ENCODE results near the gene BNIP2. TPM values are rescaled to one million over a fixed set of nuclear protein-coding genes. Genes with fewer than 3 reads are reported as not detected.

Gene BNIP2, protein sequence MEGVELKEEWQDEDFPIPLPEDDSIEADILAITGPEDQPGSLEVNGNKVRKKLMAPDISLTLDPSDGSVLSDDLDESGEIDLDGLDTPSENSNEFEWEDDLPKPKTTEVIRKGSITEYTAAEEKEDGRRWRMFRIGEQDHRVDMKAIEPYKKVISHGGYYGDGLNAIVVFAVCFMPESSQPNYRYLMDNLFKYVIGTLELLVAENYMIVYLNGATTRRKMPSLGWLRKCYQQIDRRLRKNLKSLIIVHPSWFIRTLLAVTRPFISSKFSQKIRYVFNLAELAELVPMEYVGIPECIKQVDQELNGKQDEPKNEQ
- total RNA-seq (75.2 and 82.9 TPM in 2 replicates), polyA plus RNA-seq (83.4 and 93.2 TPM in 2 replicates), polyA minus RNA-seq (ENCODE audit: low replicate concordance) (2.7 and 6.2 TPM in 2 replicates)
- 45.9 and 48.2 TPM in 2 replicates for polyA plus RNA-seq (2012)

DNA sequence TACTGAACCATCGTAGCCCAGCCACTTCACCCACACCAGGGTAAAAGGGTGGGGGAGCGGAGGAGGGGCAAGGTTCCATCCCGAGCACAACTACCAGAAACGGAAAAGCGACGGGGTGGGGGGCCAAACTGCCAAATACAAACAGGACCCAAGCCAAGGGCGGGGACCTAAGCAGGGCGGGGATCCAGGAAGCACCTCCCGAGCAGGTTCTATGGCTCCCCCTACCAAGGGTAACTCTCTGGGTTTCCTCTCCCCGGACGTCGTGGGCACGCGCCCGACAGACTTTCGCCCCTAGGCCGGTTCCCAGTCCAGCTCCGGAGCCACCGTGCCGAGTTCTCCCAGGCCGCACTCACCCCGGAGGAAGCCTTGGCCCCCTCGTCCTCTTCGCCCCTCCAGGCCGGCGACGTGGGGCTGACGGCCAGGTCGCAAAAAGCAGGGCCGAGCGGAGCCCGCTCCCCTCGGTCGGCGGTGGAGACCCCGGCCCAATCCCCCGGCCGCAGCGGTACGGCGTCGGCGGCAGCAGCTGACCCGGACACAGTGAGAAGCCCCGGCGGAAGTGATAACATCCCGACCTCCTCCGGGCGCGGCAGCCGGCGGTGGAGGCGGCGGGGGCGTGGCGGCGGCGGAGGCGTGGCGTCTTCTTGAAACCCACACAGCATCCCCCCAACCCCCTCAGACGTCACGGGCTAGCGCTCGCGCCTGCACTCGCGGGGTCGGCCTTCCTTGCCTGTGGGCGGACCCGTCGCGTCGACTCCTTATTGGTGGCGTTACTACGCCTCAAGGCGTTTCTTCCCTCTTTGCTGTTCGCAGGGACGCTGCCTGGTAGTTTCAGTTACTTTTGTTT lies at the start of gene BNIP2:
Gene BNIP2 (minus strand): TSS at position 539 of the 844 bp plus-strand sequence. CDS start 6,863 bp downstream, outside the sequence.
- TF ChIP-seq, protein P1, sequence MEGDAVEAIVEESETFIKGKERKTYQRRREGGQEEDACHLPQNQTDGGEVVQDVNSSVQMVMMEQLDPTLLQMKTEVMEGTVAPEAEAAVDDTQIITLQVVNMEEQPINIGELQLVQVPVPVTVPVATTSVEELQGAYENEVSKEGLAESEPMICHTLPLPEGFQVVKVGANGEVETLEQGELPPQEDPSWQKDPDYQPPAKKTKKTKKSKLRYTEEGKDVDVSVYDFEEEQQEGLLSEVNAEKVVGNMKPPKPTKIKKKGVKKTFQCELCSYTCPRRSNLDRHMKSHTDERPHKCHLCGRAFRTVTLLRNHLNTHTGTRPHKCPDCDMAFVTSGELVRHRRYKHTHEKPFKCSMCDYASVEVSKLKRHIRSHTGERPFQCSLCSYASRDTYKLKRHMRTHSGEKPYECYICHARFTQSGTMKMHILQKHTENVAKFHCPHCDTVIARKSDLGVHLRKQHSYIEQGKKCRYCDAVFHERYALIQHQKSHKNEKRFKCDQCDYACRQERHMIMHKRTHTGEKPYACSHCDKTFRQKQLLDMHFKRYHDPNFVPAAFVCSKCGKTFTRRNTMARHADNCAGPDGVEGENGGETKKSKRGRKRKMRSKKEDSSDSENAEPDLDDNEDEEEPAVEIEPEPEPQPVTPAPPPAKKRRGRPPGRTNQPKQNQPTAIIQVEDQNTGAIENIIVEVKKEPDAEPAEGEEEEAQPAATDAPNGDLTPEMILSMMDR (conservative IDR thresholded peaks at IDR 0.05 in 1 of 2, IDR thresholded peaks at IDR 0.05 in 1 of 2; ENCODE audit: low read depth in 1 of 2, low read length in 2 of 2), result no peak
- no peak for TF ChIP-seq EZH2 (IDR thresholded peaks at IDR 0.05; ENCODE audit: low read length, missing control alignments)
- peak within 1 kb of the TSS; percentile 99 for H3K9ac ChIP-seq (ENCODE audit: insufficient read depth, low read length)
- peak within 1 kb of the TSS; percentile 32 for H2AFZ ChIP-seq (ENCODE audit: low read length)
- peaks cover 2% of the 10 kb centered on the region for H4K20me1 ChIP-seq (ENCODE audit: control insufficient read depth, extremely low read depth, insufficient read depth, low read length)
- H3K4me1 ChIP-seq (ENCODE audit: control insufficient read depth, extremely low read depth, insufficient read depth, low read length), result peaks cover 21% of the 10 kb centered on the region
- H3K4me2 ChIP-seq (ENCODE audit: extremely low read depth, insufficient read depth, low read length), result peak within 1 kb of the TSS; percentile 81
- H3K36me3 ChIP-seq (ENCODE audit: control insufficient read depth, insufficient read depth, low read length), result peaks cover 2% of the 10 kb centered on the region
- peaks cover 50% of the 10 kb centered on the region for H3K79me2 ChIP-seq (ENCODE audit: control insufficient read depth, insufficient read depth, low read length)
- H3K27me3 ChIP-seq (ENCODE audit: control insufficient read depth, insufficient read depth, low read length), result no peaks in the 10 kb centered on the region
- H3K9me3 ChIP-seq (ENCODE audit: control insufficient read depth, insufficient read depth, low read depth, low read length), result no peaks in the 10 kb centered on the region
- DNase-seq (ENCODE audit: low read depth in 2 of 2), result peak; percentile 98
- peak within 1 kb of the TSS; percentile 92 to 98 (median 98) for H3K4me3 ChIP-seq (replicated peaks in 1 of 4; ENCODE audit: control extremely low read depth in 1 of 4, insufficient read depth in 1 of 4, low read depth in 3 of 4, low read length in 4 of 4)
- peak within 1 kb of the TSS; percentile 100 for H3K27ac ChIP-seq (ENCODE audit: insufficient read depth, low read length)

GRCh38 chr15:59738676-59739075 lies 49.6 kb upstream of the BNIP2 start:
- H3K4me3 ChIP-seq (replicated peaks in 1 of 4; ENCODE audit: control extremely low read depth in 1 of 4, insufficient read depth in 1 of 4, low read depth in 3 of 4, low read length in 4 of 4), result no peak overlapping the region
- TF ChIP-seq, protein P1 (conservative IDR thresholded peaks at IDR 0.05 in 1 of 2, IDR thresholded peaks at IDR 0.05 in 1 of 2; ENCODE audit: low read depth in 1 of 2, low read length in 2 of 2), result no peak
- no peak for TF ChIP-seq EZH2 (IDR thresholded peaks at IDR 0.05; ENCODE audit: low read length, missing control alignments)
- no peak overlapping the region for H3K4me2 ChIP-seq (ENCODE audit: extremely low read depth, insufficient read depth, low read length)
- no peak overlapping the region for H2AFZ ChIP-seq (ENCODE audit: low read length)
- no peaks in the 10 kb centered on the region for H3K4me1 ChIP-seq (ENCODE audit: control insufficient read depth, extremely low read depth, insufficient read depth, low read length)
- no peak for DNase-seq (ENCODE audit: low read depth in 2 of 2)
- no peaks in the 10 kb centered on the region for H4K20me1 ChIP-seq (ENCODE audit: control insufficient read depth, extremely low read depth, insufficient read depth, low read length)
- H3K36me3 ChIP-seq (ENCODE audit: control insufficient read depth, insufficient read depth, low read length), result no peaks in the 10 kb centered on the region
- no peak overlapping the region for H3K9ac ChIP-seq (ENCODE audit: insufficient read depth, low read length)
- H3K79me2 ChIP-seq (ENCODE audit: control insufficient read depth, insufficient read depth, low read length), result no peaks in the 10 kb centered on the region
- H3K27ac ChIP-seq (ENCODE audit: insufficient read depth, low read length), result no peak overlapping the region
- H3K9me3 ChIP-seq (ENCODE audit: control insufficient read depth, insufficient read depth, low read depth, low read length), result no peaks in the 10 kb centered on the region
- peaks cover 4% of the 10 kb centered on the region for H3K27me3 ChIP-seq (ENCODE audit: control insufficient read depth, insufficient read depth, low read length)

DNA sequence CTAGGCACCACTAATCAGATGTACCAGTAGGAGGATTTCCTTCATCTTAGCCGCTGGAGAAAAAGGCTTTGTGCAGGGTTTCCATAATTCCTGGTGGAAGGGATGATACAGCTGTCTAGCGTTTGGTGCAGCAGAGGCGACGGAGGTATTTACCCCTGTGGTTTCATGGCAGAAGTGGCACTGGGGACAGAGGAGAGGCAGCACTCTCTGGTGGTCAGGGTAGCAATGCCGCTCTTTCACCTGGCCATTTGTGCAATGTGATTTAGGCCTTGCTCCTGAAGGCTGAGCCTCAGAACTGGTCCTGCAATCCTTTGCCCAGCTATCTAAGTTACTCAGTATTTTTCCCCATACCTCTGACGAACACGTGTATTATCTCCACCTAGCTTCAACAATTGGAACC lies 47.1 kb upstream of the BNIP2 start:
- H2AFZ ChIP-seq (ENCODE audit: low read length), result no peak overlapping the region
- no peak overlapping the region for H3K9ac ChIP-seq (ENCODE audit: insufficient read depth, low read length)
- no peak for DNase-seq (ENCODE audit: low read depth in 2 of 2)
- H4K20me1 ChIP-seq (ENCODE audit: control insufficient read depth, extremely low read depth, insufficient read depth, low read length), result no peaks in the 10 kb centered on the region
- H3K4me2 ChIP-seq (ENCODE audit: extremely low read depth, insufficient read depth, low read length), result no peak overlapping the region
- TF ChIP-seq, protein P1 (conservative IDR thresholded peaks at IDR 0.05 in 1 of 2, IDR thresholded peaks at IDR 0.05 in 1 of 2; ENCODE audit: low read depth in 1 of 2, low read length in 2 of 2), result peak in 1 of 2 donors; percentile 7
- no peak for TF ChIP-seq EZH2 (IDR thresholded peaks at IDR 0.05; ENCODE audit: low read length, missing control alignments)
- H3K4me3 ChIP-seq (replicated peaks in 1 of 4; ENCODE audit: control extremely low read depth in 1 of 4, insufficient read depth in 1 of 4, low read depth in 3 of 4, low read length in 4 of 4), result no peak overlapping the region
- no peak overlapping the region for H3K27ac ChIP-seq (ENCODE audit: insufficient read depth, low read length)
- peaks cover 4% of the 10 kb centered on the region for H3K27me3 ChIP-seq (ENCODE audit: control insufficient read depth, insufficient read depth, low read length)
- no peaks in the 10 kb centered on the region for H3K4me1 ChIP-seq (ENCODE audit: control insufficient read depth, extremely low read depth, insufficient read depth, low read length)
- no peaks in the 10 kb centered on the region for H3K36me3 ChIP-seq (ENCODE audit: control insufficient read depth, insufficient read depth, low read length)
- H3K9me3 ChIP-seq (ENCODE audit: control insufficient read depth, insufficient read depth, low read depth, low read length), result no peaks in the 10 kb centered on the region
- H3K79me2 ChIP-seq (ENCODE audit: control insufficient read depth, insufficient read depth, low read length), result no peaks in the 10 kb centered on the region
